IMR-90 (cell line): Measurements from ENCODE around the gene PIGU. TPM values are rescaled to one million over a fixed set of nuclear protein-coding genes. Genes with fewer than 3 reads are reported as not detected.

Experiments
- ATAC-seq: fragments of 200-7000 bp; cut with Tn5 transposase; 2 replicates; pipeline ENCODE4 v1.9.1; 2020; ENCODE audit warnings: low read depth, mild to moderate bottlenecking, moderate library complexity
- BruUV-seq: library from RNA; stranded (reverse); fragments of 400-500 nt; replicated peaks from 2 replicates; lab custom pipeline; 2021; lab: Mats Ljungman, UMichigan
- CTCF ChIA-PET: fragments of 300-600 bp; formaldehyde crosslinking; extraction: SDS; loops from one replicate; lab custom pipeline; 2021; ENCODE audit warnings: antibody characterized with exemption; lab: Yijun Ruan, JAX
- POLR2A ChIA-PET: fragments of 300-600 bp; sonication (Branson Sonifier 250); formaldehyde crosslinking; loops from one replicate; lab custom pipeline; 2022; ENCODE audit warnings: antibody characterized with exemption; ENCODE audit not compliant: unreplicated experiment; lab: Charles Lee
- DNase-seq: peaks from one replicate; pipeline ENCODE4 v3.0.0; 2013
- H2AFZ ChIP-seq: replicated peaks from 2 replicates; pipeline ENCODE3; 2013; ENCODE audit warnings: low read length, mild to moderate bottlenecking; ENCODE audit not compliant: poor library complexity
- H2AK5ac ChIP-seq: 2 replicates; pipeline ENCODE4 v1.6.1; 2013; ENCODE audit warnings: low read depth, low read length, inconsistent platforms
- H2AK9ac ChIP-seq: replicated peaks from 2 replicates; pipeline ENCODE3; 2013; ENCODE audit warnings: mild to moderate bottlenecking, low read depth, low read length, moderate library complexity; ENCODE audit not compliant: poor library complexity
- H2BK120ac ChIP-seq: 2 replicates; pipeline ENCODE4 v1.6.1; 2013; ENCODE audit warnings: low read depth, low read length, inconsistent platforms
- H2BK15ac ChIP-seq: 3 replicates; pipeline ENCODE4 v1.6.1; 2013; ENCODE audit warnings: low read depth, low read length, inconsistent platforms
- H2BK20ac ChIP-seq: 2 replicates; pipeline ENCODE4 v1.6.1; 2013; ENCODE audit warnings: low read depth, mild to moderate bottlenecking, inconsistent platforms, low read length, moderate library complexity
- H2BK5ac ChIP-seq: 2 replicates; pipeline ENCODE4 v1.6.1; 2013; ENCODE audit warnings: mild to moderate bottlenecking, low read depth, low read length, inconsistent platforms; ENCODE audit not compliant: poor library complexity, severe bottlenecking
- H3K14ac ChIP-seq: replicated peaks from 2 replicates; pipeline ENCODE4 v1.6.1; 2013; ENCODE audit warnings: low read depth, low read length, inconsistent platforms
- H3K18ac ChIP-seq: 2 replicates; pipeline ENCODE4 v1.6.1; 2013; ENCODE audit warnings: low read depth, low read length, control low read depth
- H3K23ac ChIP-seq: 2 replicates; pipeline ENCODE4 v1.6.1; 2013; ENCODE audit warnings: low read depth, low read length, inconsistent platforms
- H3K27ac ChIP-seq: 2 replicates; pipeline ENCODE4 v1.5.1; 2013; ENCODE audit warnings: mild to moderate bottlenecking, control low read depth, low read length; ENCODE audit not compliant: insufficient read depth
- H3K27me3 ChIP-seq: 2 replicates; pipeline ENCODE4 v1.6.1; 2013; ENCODE audit warnings: low read length; ENCODE audit not compliant: control insufficient read depth, insufficient read depth
- H3K36me3 ChIP-seq: 2 replicates; pipeline ENCODE4 v1.6.1; 2013; ENCODE audit warnings: low read length, mixed read lengths; ENCODE audit not compliant: control insufficient read depth, insufficient read depth
- H3K4ac ChIP-seq: 2 replicates; pipeline ENCODE4 v1.6.1; 2013; ENCODE audit warnings: low read depth, low read length, inconsistent platforms
- H3K4me1 ChIP-seq: 2 replicates; pipeline ENCODE4 v1.6.1; 2013; ENCODE audit warnings: low read length, mixed read lengths; ENCODE audit not compliant: control insufficient read depth, insufficient read depth
- H3K4me2 ChIP-seq: 2 replicates; pipeline ENCODE4 v1.6.1; 2013; ENCODE audit warnings: low read depth, mild to moderate bottlenecking, control low read depth, low read length, moderate library complexity
- H3K4me3 ChIP-seq: 2 replicates; pipeline ENCODE4 v1.5.1; 2013; ENCODE audit warnings: low read depth, mild to moderate bottlenecking, control low read depth, low read length, moderate library complexity; ENCODE audit not compliant: insufficient read depth
- H3K56ac ChIP-seq: 2 replicates; pipeline ENCODE4 v1.6.1; 2013; ENCODE audit warnings: low read length, inconsistent platforms; ENCODE audit not compliant: insufficient read depth; ENCODE audit errors: extremely low read depth
- H3K79me1 ChIP-seq, 2 experiments: 2 replicates each; pipeline ENCODE4 v1.6.1; 2013; ENCODE audit warnings: low read length in 2 of 2, inconsistent platforms in 1 of 2, low read depth in 1 of 2
- H3K9ac ChIP-seq: 2 replicates; pipeline ENCODE4 v1.6.1; 2013; ENCODE audit warnings: low read depth, low read length, control low read depth
- H3K9me1 ChIP-seq: 2 replicates; pipeline ENCODE4 v1.6.1; 2013; ENCODE audit warnings: low read length, inconsistent platforms; ENCODE audit not compliant: insufficient read depth
- H3K9me3 ChIP-seq: 2 replicates; pipeline ENCODE4 v1.6.1; 2013; ENCODE audit warnings: low read length; ENCODE audit not compliant: control insufficient read depth, insufficient read depth
- H4K20me1 ChIP-seq: 2 replicates; pipeline ENCODE4 v1.6.1; 2013; ENCODE audit warnings: low read length, inconsistent platforms; ENCODE audit not compliant: insufficient read depth
- H4K5ac ChIP-seq: 2 replicates; pipeline ENCODE4 v1.6.1; 2013; ENCODE audit warnings: mild to moderate bottlenecking, low read depth, low read length, control low read depth
- H4K8ac ChIP-seq, 2 experiments: 2 replicates each; pipeline ENCODE4 v1.6.1; 2013; ENCODE audit warnings: low read depth in 2 of 2, low read length in 2 of 2, control low read depth in 1 of 2, inconsistent platforms in 1 of 2
- H4K91ac ChIP-seq: 2 replicates; pipeline ENCODE4 v1.6.1; 2013; ENCODE audit warnings: low read depth, low read length, inconsistent platforms; ENCODE audit not compliant: insufficient read depth
- BHLHE40 ChIP-seq: fragments of 150-350 bp; IDR thresholded peaks from 2 replicates; pipeline ENCODE4 v1.6.1; 2016; ENCODE audit warnings: mild to moderate bottlenecking, low read depth, low read length
- CEBPB ChIP-seq: IDR thresholded peaks from 2 replicates; pipeline ENCODE4 v1.6.1; 2012; ENCODE audit warnings: low read depth, low read length, improper control_type of control experiment
- CHD1 ChIP-seq: IDR thresholded peaks from 2 replicates; pipeline ENCODE4 v1.6.1; 2012; ENCODE audit warnings: low read depth, low read length, improper control_type of control experiment
- ELK1 ChIP-seq: fragments of 150-350 bp; IDR thresholded peaks from 2 replicates; pipeline ENCODE4 v1.6.1; 2016; ENCODE audit warnings: low read depth, mild to moderate bottlenecking, low read length, moderate library complexity, borderline replicate concordance
- FOS ChIP-seq: fragments of 150-350 bp; IDR thresholded peaks from 2 replicates; pipeline ENCODE4 v1.6.1; 2016; ENCODE audit warnings: low read depth, low read length
- MAFK ChIP-seq: IDR thresholded peaks from 2 replicates; pipeline ENCODE4 v1.6.1; 2012; ENCODE audit warnings: low read depth, low read length, improper control_type of control experiment
- MAZ ChIP-seq: IDR thresholded peaks from 2 replicates; pipeline ENCODE4 v1.6.1; 2012; ENCODE audit warnings: low read depth, mild to moderate bottlenecking, low read length, improper control_type of control experiment, moderate library complexity, borderline replicate concordance
- MXI1 ChIP-seq: IDR thresholded peaks from 2 replicates; pipeline ENCODE4 v1.6.1; 2012; ENCODE audit warnings: low read depth, mild to moderate bottlenecking, low read length, moderate library complexity, borderline replicate concordance
- NFE2L2 ChIP-seq: fragments of 150-350 bp; IDR thresholded peaks from 2 replicates; pipeline ENCODE4 v1.6.1; 2016; ENCODE audit warnings: low read depth, mild to moderate bottlenecking, low read length
- POLR2A ChIP-seq: IDR thresholded peaks from 2 replicates; pipeline ENCODE4 v1.6.1; 2012; ENCODE audit warnings: mild to moderate bottlenecking, low read depth, low read length
- RAD21 ChIP-seq: IDR thresholded peaks from 2 replicates; pipeline ENCODE4 v1.6.1; 2012; ENCODE audit warnings: low read length, improper control_type of control experiment
- RCOR1 ChIP-seq: IDR thresholded peaks from 2 replicates; pipeline ENCODE4 v1.6.1; 2012; ENCODE audit warnings: mild to moderate bottlenecking, low read length, improper control_type of control experiment; ENCODE audit not compliant: insufficient replicate concordance
- RFX5 ChIP-seq: IDR thresholded peaks from 2 replicates; pipeline ENCODE4 v1.8.0; 2012; ENCODE audit warnings: low read depth, mild to moderate bottlenecking, low read length, moderate library complexity
- SMC3 ChIP-seq: fragments of 150-350 bp; IDR thresholded peaks from 2 replicates; pipeline ENCODE4 v1.6.1; 2016; ENCODE audit warnings: low read depth, mild to moderate bottlenecking, antibody characterized with exemption, low read length, moderate library complexity
- WGBS, 2 experiments: methylation state at CpG; one replicate each; pipeline versions ENCODE4 v1.1.5 to v1.1.7; 2013; ENCODE audit warnings: missing lambda C conversion rate in 2 of 2; ENCODE audit not compliant: insufficient read length in 1 of 2; ENCODE audit errors: extremely low coverage in 2 of 2; 5-methylcytosine and 5-hydroxymethylcytosine counted together
- dilution Hi-C: fragments of 300-500 bp; cut with HindIII; formaldehyde crosslinking; loops from one replicate; pipeline ENCODE4 v1.14.3; 2018; ENCODE audit warnings: low sequenced_read_pairs; ENCODE audit not compliant: unreplicated experiment
- in situ Hi-C: fragments of 300-500 bp; cut with MboI; formaldehyde crosslinking; loops from 3 replicates; pipeline ENCODE4 v1.14.3; 2019; ENCODE audit warnings: low sequenced_read_pairs, inconsistent platforms, mixed read lengths
- intact Hi-C: fragments of 100-400 bp; cut with micrococcal nuclease; formaldehyde crosslinking; loops from 2 replicates; pipeline ENCODE4 v1.10.0; 2022
- polyA plus RNA-seq, 3 experiments: library from polyadenylated mRNA; depleted of rRNA; stranded (reverse); fragments of >200 nt; gene quantifications; 2 replicates each; pipeline ENCODE4 v1.2.3, GENCODE V29; 2012; ENCODE audit warnings: low replicate concordance in 1 of 3
- total RNA-seq: library from RNA; depleted of rRNA; stranded (reverse); fragments of >200 nt; gene quantifications from 2 replicates; pipeline ENCODE4 v1.2.3, GENCODE V29; 2012
- TF ChIP-seq, protein P1 (sequence below): conservative IDR thresholded peaks from 2 replicates; pipeline ENCODE4 v1.5.1; 2012; ENCODE audit warnings: mild to moderate bottlenecking, low read depth, low read length, improper control_type of control experiment
- TF ChIP-seq, protein P2 (sequence below): fragments of 150-350 bp; IDR thresholded peaks from 2 replicates; pipeline ENCODE4 v1.6.1; 2017; ENCODE audit warnings: mild to moderate bottlenecking, antibody characterized with exemption, low read length, low read depth

The PIGU gene
- total and polyA plus RNA-seq, 2 of the 4 experiments (the other 2 are of a cell fraction), result 11.1 to 31.1 TPM

- dilution Hi-C loops (no loop called here), in situ Hi-C loops (no loop called here), intact Hi-C loops (no loop called here)
- no peak overlapping the region for H3K4me2 ChIP-seq
- no peak overlapping the region for H4K8ac ChIP-seq
- 30% methylated on average over 2 of the region's 2 CpGs; no CpG with 5 or more reads in 1 of the 2 experiments for WGBS, 2 experiments
- H3K14ac ChIP-seq, result no peak overlapping the region
- no peak overlapping the region for H3K9ac ChIP-seq
- no peak overlapping the region for H2AK5ac ChIP-seq
- H3K18ac ChIP-seq, result no peak overlapping the region
- no peak overlapping the region for H3K27ac ChIP-seq
- H2BK120ac ChIP-seq, result no peak overlapping the region
- CTCF ChIA-PET, result interaction anchor here (0.6 kb wide), 1 partner anchor 14 kb away, joined by 5 read pairs; no protein-coding TSS in a partner anchor
- no peak overlapping the region for H2BK15ac ChIP-seq
- no peak overlapping the region for H2AK9ac ChIP-seq
- H2AFZ ChIP-seq, result no peak overlapping the region
- peaks cover 3% of the 10 kb centered on the region; the same call in 1 of the 2 replicates for H4K20me1 ChIP-seq
- no peak for TF ChIP-seq FOS
- TF ChIP-seq BHLHE40, result no peak
- TF ChIP-seq MAFK, result no peak
- TF ChIP-seq, protein P1, sequence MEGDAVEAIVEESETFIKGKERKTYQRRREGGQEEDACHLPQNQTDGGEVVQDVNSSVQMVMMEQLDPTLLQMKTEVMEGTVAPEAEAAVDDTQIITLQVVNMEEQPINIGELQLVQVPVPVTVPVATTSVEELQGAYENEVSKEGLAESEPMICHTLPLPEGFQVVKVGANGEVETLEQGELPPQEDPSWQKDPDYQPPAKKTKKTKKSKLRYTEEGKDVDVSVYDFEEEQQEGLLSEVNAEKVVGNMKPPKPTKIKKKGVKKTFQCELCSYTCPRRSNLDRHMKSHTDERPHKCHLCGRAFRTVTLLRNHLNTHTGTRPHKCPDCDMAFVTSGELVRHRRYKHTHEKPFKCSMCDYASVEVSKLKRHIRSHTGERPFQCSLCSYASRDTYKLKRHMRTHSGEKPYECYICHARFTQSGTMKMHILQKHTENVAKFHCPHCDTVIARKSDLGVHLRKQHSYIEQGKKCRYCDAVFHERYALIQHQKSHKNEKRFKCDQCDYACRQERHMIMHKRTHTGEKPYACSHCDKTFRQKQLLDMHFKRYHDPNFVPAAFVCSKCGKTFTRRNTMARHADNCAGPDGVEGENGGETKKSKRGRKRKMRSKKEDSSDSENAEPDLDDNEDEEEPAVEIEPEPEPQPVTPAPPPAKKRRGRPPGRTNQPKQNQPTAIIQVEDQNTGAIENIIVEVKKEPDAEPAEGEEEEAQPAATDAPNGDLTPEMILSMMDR, result no peak
- no peak for TF ChIP-seq CEBPB
- TF ChIP-seq MAZ, result no peak
- no peak for TF ChIP-seq SMC3
- no peak for TF ChIP-seq RCOR1
- TF ChIP-seq NFE2L2, result no peak
- TF ChIP-seq MXI1, result no peak
- TF ChIP-seq, protein P2, sequence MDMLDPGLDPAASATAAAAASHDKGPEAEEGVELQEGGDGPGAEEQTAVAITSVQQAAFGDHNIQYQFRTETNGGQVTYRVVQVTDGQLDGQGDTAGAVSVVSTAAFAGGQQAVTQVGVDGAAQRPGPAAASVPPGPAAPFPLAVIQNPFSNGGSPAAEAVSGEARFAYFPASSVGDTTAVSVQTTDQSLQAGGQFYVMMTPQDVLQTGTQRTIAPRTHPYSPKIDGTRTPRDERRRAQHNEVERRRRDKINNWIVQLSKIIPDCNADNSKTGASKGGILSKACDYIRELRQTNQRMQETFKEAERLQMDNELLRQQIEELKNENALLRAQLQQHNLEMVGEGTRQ, result no peak
- no peak for TF ChIP-seq RAD21
- no peak for TF ChIP-seq CHD1
- no peak for TF ChIP-seq RFX5
- no peak for TF ChIP-seq POLR2A
- TF ChIP-seq ELK1, result no peak
- no peak overlapping the region for H3K23ac ChIP-seq
- H3K79me1 ChIP-seq, result peaks cover 0 to 21% of the 10 kb centered on the region in 2 experiments; a peak in 2 of 4 replicates
- no peak overlapping the region for H4K91ac ChIP-seq
- no peak overlapping the region for H3K4ac ChIP-seq
- no peak overlapping the region for H3K4me3 ChIP-seq
- ATAC-seq (no peak), DNase-seq (peak; percentile 26)
- BruUV-seq, result no TSS peak
- H3K36me3 ChIP-seq, result peaks cover 20% of the 10 kb centered on the region
- H2BK20ac ChIP-seq, result no peak overlapping the region
- no peak overlapping the region for H3K56ac ChIP-seq
- H3K27me3 ChIP-seq, result no peaks in the 10 kb centered on the region
- H3K9me1 ChIP-seq, result peaks cover 18% of the 10 kb centered on the region
- peaks cover 6% of the 10 kb centered on the region for H3K4me1 ChIP-seq
- H3K9me3 ChIP-seq, result no peaks in the 10 kb centered on the region
- H2BK5ac ChIP-seq, result no peak overlapping the region
- no peak overlapping the region for H4K5ac ChIP-seq
- POLR2A ChIA-PET, result no interaction called here
Measured at GRCh38 chr20:34720266-34720665, 43.4 kb upstream of the PIGU start.
